ENCODE data around the gene METTL16.

- TF ChIP-seq CTCF (conservative IDR thresholded peaks at IDR 0.05 in 1 of 2, IDR thresholded peaks at IDR 0.05 in 1 of 2; ENCODE audit: extremely low read depth in 1 of 2, insufficient read depth in 1 of 2, low read depth in 1 of 2, low read length in 2 of 2): no peak
- TF ChIP-seq EZH2 (IDR thresholded peaks at IDR 0.05; ENCODE audit: borderline replicate concordance, low read length): no peak
These were observed 53.8 kb downstream of the METTL16 start for GRCh38 chr17:2457913-2458312.
